ENCODE measurements around the gene IREB2.
"Not testable (repeated sequence)": the region's sequence is repeated elsewhere in the genome, so short reads cannot be mapped to it uniquely, and the experiment has no call there.

IREB2 gene

GRCh38 chr15:78425643-78426042, 12.4 kb upstream of the IREB2 start:
- no peak for TF ChIP-seq CTCF (conservative IDR thresholded peaks at IDR 0.05)
- no peak for TF ChIP-seq ZFX (IDR thresholded peaks at IDR 0.05)
- no peak overlapping the region for H3K27ac ChIP-seq

GRCh38 chr15:78426300-78426699, 11.7 kb upstream of the IREB2 start:
- H3K27ac ChIP-seq: no peak overlapping the region
- TF ChIP-seq ZFX (IDR thresholded peaks at IDR 0.05) (no peak), CTCF (conservative IDR thresholded peaks at IDR 0.05) (no peak)

- TF ChIP-seq ZFX (IDR thresholded peaks at IDR 0.05): no peak
- no peak for TF ChIP-seq CTCF (conservative IDR thresholded peaks at IDR 0.05)
- H3K27ac ChIP-seq: no peak overlapping the region
These were observed 10.1 kb upstream of the IREB2 start for GRCh38 chr15:78427953-78428352.

- TF ChIP-seq ZFX (IDR thresholded peaks at IDR 0.05) (no peak), CTCF (conservative IDR thresholded peaks at IDR 0.05) (no peak)
- H3K27ac ChIP-seq: peak overlapping the region; percentile 56
These were observed 8.5 kb upstream of the IREB2 start for GRCh38 chr15:78429477-78429876.

GRCh38 chr15:78431955-78432354, 6.1 kb upstream of the IREB2 start:
- TF ChIP-seq ZFX (IDR thresholded peaks at IDR 0.05) (no peak), CTCF (conservative IDR thresholded peaks at IDR 0.05) (no peak)
- no peak overlapping the region for H3K27ac ChIP-seq

GRCh38 chr15:78432664-78433063, 5.4 kb upstream of the IREB2 start:
- TF ChIP-seq ZFX (IDR thresholded peaks at IDR 0.05): no peak
- no peak overlapping the region for H3K27ac ChIP-seq

GRCh38 chr15:78434134-78434533, 3.9 kb upstream of the IREB2 start:
- no peak overlapping the region for H3K27ac ChIP-seq

GRCh38 chr15:78434711-78435110, 3.3 kb upstream of the IREB2 start:
- not testable (repeated sequence) for H3K27ac ChIP-seq

More at GRCh38 chr15:78434134-78434533, 3.9 kb upstream of the IREB2 start:
- TF ChIP-seq CTCF (conservative IDR thresholded peaks at IDR 0.05): no peak
- no peak for TF ChIP-seq ZFX (IDR thresholded peaks at IDR 0.05)

Data from C4-2B (cell line).